HG03432 (cell line): ENCODE data around the gene DLEU7.

Experiments
- ATAC-seq: cut with Tn5 transposase; IDR thresholded peaks from one replicate; pipeline ENCODE4 v1.9.1; 2021; ENCODE audit warnings: mild to moderate bottlenecking, moderate library complexity; ENCODE audit not compliant: unreplicated experiment

Gene DLEU7

DNA sequence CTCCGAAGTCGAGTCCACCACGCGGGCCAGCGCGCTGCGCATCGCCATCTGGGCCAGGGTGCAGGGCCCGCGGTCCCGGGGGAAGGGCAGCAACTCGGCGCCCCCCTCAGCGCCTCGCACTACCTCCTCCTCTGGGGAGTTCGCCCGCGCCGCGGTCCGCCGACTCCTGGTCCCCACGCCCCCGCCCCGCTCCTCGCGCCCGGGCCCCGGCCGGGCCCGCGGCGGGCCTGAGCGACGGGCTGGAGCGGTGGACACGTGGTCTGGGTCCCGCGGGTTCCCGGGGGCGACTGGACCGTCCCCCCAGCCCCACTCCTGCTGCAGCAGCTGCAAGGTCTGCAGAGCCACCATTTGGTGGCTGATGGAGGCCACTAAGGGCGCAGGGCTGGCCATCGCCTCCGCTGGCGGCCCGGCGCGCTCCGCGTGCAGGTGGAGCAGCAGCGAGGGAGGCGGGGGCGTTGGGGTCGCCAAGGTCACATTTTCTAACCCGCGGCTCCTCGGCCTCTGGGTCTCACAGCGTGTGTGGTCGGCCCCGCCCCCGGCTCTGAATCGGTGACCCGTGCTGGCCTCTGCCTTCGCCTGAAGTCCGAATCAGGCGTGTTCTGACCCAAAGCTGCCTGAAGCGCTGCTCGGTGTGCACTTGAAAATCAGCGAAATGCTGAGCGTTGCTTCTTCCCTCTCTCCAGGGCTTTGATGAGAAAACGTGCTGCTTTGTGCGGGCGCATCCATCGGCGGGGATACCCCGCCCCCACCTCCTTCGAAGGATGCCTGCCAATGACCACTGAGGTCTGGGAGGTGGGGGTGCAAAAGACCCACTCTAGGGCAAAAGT lies at the start of gene DLEU7:
Gene DLEU7, minus strand, starts transcription at position 436 of the 827 bp plus-strand sequence. Its CDS starts 46 bp downstream, at position 390.
- no peak for ATAC-seq

GRCh38 chr13:50892210-50892944 lies 48.9 kb upstream of the DLEU7 start:
- no peak for ATAC-seq

DNA sequence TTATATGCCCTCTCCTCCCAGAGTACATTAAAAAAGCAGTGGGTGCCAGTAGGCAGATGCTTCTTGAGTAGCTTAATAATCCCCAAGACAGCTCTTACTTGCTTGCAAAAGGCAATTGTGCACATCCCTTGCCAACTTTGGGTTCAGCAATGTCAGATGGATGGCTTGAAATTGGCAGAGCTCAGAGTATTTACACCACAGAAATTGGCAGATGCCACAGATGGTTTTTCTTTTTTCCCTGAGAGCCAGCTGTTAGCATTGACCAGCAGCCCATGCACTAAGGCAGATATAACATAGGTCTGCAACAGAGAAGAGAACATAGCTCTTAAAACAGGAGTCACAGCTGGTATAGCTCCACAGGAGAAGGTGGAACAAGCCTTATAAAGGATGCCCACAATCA lies 47.7 kb upstream of the DLEU7 start:
- ATAC-seq: no peak

DNA sequence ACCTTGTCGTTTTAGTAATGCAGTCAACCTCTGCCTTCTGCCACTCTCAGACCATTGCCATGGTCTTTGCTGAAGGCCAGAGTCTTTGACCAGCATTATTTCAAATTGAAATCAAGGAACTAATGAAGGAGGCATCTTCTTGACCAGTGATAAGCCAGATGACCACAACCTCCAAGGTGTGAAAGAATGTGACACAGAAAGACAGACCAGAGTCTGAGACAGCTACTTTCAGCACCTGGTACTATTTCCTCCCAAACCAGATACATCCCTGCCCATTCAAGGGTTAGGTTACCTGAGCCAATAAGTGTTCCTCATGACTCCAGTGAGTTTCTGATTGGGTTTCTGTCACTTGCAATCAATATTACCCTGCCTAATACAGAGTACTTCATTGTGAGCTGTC lies 45.8 kb upstream of the DLEU7 start:
- ATAC-seq: no peak

GRCh38 chr13:50888362-50888761 lies 44.9 kb upstream of the DLEU7 start:
- no peak for ATAC-seq

- ATAC-seq: no peak
Measured at GRCh38 chr13:50887151-50887550, 43.7 kb upstream of the DLEU7 start.

DNA sequence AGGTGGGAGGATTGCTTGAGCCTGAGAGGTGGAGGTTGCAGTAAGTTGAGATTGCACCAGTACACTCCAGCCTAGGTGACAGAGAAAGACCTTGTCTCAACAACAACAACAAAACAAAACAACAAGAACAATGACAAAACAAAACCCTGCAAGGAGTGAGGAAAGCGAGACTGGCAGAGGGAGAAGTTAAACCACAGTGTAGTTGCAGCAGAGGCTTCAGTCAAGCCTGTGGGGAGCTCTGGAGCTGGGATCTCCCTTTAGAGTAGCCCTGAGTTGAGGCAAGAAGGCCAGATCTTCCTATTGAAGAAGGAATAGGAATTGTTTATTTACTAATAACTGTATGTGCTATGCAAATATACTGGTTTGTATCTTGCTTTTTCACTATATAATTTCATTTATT lies 40.8 kb upstream of the DLEU7 start:
- no peak for ATAC-seq

GRCh38 chr13:50883728-50884127 lies 40.2 kb upstream of the DLEU7 start:
- no peak for ATAC-seq

GRCh38 chr13:50882816-50883435 lies 39.4 kb upstream of the DLEU7 start:
- ATAC-seq: no peak

DNA sequence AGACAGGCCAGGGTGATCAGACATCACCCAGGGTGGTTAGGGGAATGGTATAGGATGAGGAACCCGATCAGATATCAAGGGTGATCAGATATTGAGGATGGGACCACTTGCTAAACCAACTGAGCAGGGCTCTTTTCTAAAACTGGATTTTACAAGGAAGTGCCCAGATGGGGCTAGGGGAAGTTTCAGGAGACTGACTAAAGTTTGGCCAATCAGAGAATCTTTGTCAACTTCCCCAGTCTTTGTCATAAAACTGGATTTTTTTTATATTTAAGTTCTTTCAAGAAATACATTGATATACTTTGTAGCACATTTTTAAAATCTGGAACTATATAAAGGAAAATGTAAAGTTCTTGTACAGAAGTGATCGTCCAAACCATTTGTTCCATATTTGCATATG lies 30.5 kb upstream of the DLEU7 start:
- ATAC-seq: no peak

- ATAC-seq: no peak
Measured at GRCh38 chr13:50873467-50873866, 30.0 kb upstream of the DLEU7 start.

GRCh38 chr13:50871405-50871804 lies 27.9 kb upstream of the DLEU7 start:
- ATAC-seq: no peak

DNA sequence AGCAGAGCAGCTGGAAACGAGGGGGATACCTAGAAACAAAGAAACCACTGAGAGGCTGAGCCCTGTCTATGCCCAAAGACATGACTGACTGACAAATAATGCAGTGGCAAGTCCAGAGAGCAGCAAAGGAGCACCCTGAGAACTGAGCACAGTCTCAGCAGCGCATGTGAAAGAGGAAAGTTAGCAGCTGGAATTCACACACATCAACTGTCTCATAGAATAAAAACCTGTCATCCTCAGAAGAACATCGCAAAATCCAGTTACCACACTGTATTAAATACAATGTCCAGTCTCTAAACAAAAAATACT lies 24.1 kb upstream of the DLEU7 start:
- no peak for ATAC-seq

DNA sequence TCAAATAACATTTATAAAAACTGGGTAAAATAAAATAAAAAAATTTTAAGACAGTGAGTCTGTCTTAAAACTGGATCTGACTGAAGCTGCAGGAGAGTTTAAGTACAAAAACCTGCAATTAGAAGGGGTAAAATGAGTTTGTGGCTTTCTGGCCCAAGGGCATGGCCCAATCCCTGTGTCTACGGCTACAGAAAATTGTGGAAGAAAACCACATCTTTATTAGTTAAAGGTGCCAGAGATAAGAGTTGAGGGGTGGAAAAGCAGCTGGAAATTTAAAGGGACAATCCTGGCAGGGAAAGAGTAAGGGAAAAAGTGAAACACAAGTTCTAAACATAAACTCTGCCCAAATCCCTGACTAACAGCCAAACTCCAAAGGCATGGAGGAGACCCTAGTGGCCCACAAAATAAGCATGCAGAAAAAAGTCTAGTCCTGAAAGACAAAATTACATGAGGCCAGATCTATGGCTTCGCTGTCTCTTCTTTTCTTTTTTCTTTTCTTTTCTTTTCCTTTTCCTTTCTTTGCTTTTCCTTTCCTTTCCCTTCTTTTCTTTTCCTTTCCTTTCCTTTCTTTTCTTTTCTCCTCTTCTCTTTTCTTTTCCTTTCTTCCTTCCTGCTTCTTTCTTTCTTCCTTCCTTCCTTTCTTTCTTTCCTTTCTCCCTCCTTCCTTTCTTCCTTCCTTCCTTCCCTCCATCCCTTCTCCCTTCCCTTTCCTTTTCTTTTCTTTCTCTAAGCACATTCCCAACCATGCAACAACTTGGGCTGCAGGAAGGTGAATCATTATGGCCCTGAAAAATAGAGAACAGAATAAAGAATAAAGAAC lies 23.5 kb upstream of the DLEU7 start:
- ATAC-seq: no peak

GRCh38 chr13:50864492-50864891 lies 21.0 kb upstream of the DLEU7 start:
- no peak for ATAC-seq

GRCh38 chr13:50855681-50856080 lies 12.2 kb upstream of the DLEU7 start:
- ATAC-seq: no peak

DNA sequence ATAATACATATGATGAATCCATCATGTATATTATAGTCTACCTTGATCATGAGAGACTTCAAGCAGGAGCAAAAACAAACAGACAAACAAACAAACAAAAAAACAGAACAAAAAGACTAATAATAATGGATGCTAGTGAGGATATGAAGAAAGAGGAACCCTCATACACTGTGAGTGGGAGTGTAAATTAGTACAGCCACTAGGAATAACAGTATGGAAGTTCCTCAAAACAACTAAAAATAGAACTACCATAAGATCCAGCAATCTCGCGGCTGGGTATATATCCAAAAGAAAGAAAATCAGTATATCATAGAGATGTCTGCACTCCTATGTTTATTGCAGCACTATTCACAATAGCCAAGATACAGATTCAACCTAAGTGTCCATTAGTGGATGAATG lies 7.0 kb upstream of the DLEU7 start:
- ATAC-seq: no peak

GRCh38 chr13:50847501-50847900 lies 4.0 kb upstream of the DLEU7 start:
- no peak for ATAC-seq

DNA sequence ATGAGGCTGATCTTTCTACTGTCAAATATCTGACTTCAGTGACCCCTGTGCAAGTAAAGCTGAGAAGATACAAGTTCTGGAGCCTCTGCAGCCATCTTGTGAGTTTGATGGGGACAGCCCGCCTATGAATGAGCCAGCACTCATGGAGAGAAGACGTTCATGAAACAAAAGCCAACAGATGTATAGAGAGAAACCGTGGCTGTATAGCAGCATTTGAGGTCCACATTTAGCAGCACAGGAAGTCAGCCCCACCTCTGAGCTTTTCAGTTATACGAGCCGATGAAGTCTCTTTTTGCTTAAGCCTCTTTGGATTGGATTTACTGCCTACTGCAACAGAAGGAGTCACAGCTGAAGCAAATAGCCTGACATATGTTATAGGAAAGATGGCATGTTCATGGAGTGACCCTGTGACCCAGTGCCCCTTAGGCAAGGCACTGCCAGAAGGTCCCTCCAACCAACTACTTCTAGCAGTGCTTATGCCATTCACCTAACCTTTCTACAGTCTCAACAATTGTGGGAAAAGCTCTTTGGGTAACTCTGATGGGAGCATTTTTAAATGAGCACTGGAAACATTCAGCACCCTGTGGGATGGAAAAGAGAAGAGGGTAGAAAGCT lies 3.5 kb upstream of the DLEU7 start:
- no peak for ATAC-seq

DNA sequence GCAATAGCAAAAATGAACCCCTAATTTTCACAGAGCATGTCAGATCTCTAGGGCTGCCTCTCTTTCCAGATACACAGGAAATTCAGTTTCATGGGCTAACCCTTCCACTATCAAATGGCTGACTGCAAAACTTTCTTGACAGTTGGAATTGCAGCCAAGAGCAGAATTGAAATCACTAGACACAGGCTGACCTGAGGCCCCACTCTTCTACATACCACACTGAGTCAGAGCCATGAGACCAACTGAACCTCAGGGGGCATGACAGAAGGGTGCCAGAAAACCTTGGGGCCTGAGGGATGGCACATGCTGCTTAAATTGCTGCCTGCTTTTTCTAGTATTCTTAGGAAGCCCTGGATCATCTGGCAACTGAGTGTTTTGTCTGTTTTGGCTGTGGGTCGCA lies 1.7 kb upstream of the DLEU7 start:
- ATAC-seq: no peak
